Stimulated activated CD4-positive, alpha-beta T cell treated with anti-CD3 and anti-CD28 coated beads, TNF-alpha, amount 100 ng/mL, for 48 hours (primary cell): ENCODE measurements around the gene ARMC7.

ENCODE experiments used
- DNase-seq, 3 donors: peaks; one replicate each; pipeline ENCODE4 v3.0.0-alpha.2; 2020; ENCODE audit warnings: low read depth in 3 of 3

The ARMC7 gene

DNA sequence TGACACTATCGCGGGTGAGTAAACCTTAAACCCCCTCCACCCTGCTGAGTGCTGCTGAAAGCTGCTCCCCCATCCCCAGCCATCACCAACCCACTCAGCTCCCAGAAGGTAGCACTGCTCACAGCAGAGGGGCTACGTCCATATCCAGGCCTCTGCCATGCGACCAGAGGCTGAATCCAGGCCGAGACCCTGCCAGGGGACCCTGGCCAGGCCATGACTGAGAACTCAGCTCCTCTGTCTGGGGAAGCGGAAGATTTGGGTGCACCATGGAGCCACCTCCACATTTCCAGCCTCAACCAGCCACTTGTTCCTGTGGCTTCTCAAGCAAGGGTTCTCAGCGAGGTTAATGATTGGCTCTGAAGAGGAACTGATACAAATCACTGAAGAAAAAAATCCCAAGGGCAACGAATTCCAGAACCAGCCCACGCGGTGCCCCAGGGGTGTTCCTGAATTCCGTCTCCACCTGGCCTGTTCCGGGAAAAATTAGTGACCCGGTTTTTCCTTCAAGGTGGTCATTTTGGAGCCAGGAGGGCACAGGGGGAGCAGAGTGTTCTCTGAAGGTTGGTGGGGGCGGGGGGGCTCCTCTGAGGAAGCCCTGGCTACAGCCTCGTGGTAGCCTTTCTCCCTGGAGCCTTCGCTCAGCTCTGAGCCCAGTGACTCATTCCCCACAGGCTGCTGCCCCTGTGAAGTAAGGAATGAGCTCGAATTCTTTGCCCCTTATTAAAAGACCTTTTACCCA is 31.3 kb upstream of the ARMC7 start:
- no peak for DNase-seq

DNA sequence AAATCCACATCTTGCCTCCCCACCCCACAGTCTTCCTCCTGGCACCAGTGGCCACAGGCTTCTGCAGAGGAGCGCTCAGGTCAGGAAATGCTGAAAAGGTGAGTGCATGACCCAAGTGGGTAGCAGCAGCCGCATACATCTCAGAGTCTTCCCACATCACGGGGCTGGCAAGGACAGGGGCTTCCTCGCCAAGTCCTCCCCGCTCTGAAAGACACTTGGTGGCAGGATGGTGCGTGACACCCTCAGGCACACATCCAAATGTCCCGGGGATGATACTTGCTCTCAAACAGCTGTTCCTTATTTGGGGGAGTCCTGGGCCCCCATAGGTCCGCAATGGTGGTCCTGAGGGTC is 30.8 kb upstream of the ARMC7 start:
- DNase-seq: no peak

DNA sequence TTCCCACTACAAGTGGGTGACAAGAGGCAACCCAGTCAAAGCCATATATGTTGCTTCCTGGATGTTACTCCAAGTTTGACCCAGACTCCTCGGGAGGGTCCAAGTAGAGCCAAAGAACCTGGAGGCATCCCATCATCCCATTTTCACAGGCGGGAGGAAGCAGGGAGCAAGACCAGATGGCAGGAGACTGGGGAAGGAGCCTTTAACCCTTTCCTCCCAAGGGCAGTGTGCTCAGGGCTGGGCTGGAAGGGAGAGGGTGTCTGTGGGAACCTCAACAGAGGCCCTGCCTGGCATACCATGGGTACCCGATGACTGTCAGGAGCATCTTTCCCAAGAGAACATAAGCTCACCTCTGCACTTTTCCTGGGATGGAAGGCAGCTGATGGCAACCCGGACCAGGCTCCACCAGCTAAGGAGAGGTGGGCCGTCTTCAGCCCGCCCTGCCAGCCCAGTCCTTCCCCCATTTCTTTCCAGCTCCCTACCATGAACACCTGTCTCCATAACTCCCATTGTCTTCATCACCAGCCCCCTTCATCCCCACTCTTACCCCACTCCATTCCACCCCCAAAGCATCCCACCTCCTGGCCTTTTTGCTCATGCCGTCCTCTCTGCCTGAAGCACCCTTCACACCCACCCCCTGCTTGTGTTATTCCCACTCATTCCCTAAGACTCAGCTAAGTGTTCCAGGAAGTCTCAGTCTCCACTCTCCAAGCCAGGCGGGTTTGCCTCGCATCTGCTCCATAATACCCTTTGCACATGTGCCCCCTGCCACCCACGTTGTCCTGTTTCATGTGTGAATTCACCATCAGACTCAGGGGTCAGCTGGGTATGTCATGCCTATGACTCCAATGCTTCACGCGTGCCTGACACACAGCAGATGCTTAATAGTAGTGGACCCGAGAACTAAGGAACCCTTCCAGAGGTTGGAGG is 27.9 kb upstream of the ARMC7 start:
- no peak for DNase-seq

DNA sequence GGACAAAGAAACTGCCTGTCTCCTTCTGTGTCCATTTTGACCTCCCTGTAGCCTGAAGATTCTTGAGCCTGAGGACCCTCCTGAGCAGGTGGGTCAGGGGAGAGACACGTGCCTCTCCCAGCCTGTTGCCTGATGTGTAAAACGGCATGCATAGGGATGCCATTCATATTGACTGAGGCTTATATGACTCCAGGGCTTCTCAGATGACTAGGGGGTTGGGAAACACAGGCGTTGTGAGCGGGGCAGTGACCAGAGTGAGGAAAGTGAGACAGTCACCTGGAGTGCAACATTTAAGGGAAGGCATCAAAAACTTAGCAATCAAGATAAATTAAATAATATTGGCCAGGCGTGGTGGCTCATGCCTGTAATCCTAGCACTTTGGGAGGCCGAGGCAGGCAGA is 27.1 kb upstream of the ARMC7 start:
- no peak for DNase-seq

DNA sequence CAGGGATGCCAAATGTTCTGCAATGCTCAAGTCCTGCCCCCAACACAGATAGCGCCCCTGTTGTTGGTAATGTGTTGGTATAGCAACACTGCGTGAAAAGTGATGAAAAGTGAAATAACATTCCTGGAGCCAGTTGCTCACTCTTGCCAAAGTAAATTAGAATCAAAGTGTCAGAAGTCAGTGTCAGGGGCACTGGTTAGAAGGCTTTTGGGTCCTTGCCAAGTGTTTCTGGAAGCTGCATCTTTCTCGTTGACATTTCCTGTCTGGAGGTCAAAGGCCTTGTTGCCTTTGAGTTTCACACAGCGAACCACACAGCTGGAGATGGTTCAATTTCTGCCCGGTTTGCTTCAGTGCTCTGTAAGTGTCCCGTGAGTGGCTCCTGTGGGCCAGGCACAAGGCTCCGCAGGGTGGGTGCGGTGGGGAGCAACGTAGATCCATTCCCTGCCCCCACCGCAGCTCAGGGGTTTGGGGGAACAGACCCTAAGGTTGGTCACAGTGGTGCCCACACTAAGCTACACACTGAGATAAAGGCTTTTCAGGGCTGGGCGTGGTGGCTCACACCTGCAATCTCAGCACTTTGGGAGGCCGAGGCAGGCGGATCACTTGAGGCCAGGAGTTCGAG is 25.6 kb upstream of the ARMC7 start:
- no peak for DNase-seq

DNA sequence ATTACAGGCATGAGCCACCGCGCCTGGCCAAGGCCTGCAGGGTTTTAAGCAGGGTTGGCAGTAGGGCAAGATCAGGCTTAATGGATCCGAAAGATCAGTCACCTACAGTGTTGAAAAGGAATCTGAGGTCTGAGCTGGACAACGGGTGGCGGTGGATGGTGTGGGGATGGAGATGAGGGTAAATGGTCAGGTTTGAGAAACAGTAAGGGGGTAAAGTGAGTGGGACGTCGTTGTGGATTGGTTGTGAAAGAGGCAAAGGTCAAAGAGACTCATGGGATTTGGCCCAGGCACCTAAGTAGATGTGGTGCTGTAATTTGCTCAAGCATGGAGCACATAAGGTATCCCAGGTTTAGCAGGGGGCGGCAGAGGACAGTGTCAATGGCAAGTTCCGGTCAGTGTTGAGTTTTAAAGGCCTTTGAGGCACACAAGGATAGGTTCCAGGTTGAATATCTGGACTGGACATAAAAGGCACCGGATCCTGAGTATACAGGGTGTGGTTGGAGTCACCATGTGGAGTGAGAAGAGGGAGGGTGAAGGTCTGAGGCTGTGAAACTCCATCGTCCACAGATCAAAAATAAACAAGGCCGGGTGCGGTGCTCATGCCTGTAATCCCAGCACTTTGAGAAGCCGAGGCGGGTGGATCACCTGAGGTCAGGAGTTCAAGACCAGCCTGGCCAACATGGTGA is 23.1 kb upstream of the ARMC7 start:
- DNase-seq: no peak

DNA sequence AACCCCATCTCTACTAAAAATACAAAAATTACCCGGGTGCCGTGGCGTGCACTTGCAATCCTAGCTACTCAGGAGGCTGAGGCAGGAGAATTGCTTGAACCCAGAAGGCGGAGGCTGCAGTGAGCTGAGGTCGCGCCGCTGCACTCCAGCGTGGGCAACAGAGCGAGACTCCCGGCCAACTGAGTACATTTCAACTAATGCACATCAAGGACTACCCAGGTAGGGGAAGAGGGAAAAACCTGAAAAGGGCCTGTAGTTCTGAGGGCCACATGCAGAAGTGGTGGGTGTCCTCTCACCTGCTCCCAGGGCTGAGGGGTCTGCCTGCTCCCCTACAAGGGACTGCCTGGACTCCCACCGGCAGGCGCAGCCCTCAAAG is 22.6 kb upstream of the ARMC7 start:
- no peak for DNase-seq

DNA sequence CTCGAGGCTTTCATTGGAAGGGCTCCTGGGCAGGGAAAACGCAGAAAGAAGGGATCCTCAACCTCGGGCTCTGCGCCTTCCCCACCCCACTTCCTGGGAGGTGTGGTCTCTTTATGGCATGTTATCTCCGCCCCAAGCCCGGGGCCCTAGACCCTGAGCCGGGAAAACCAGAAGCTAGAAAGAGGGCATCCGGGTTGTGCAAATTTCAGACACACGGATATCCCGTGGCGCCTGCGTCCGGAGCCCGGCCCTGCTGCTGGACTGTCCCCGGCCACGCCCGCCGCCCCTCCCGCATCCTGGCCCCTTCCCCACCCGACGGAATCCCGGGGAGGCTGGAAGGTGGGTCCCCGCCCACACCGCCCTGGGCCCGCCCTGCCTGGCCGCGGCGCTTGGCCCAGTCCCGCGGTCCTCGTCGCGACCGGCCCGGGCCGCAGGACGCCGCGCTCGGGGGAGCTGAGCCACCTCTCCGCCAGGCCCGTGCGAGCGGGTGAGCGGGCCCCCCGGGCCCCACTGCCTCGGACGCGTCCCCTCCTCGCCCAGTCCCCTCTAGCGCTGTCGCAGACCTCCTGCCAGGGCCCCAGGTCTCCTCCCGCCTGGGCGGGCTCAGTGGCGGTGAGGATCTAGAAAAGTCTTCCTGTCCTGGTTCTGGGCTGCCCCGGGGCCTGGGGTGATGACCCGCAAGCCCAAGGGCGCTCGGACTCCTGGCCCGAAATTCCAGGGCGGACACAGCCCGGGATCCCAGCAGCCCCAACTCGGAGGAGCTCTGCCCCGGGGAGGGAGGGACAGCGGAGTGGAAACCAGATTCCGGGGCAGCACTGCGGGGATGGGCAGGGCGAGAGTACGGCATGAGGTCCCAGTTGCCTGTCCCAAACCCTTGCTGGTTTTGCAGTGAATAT is 22.0 kb upstream of the ARMC7 start, which contains the start of gene SLC16A5:
Gene SLC16A5 (plus strand): TSS at position 397 of the 896 bp plus-strand sequence. CDS start 5,683 bp downstream, outside the sequence.
- no peak for DNase-seq

DNA sequence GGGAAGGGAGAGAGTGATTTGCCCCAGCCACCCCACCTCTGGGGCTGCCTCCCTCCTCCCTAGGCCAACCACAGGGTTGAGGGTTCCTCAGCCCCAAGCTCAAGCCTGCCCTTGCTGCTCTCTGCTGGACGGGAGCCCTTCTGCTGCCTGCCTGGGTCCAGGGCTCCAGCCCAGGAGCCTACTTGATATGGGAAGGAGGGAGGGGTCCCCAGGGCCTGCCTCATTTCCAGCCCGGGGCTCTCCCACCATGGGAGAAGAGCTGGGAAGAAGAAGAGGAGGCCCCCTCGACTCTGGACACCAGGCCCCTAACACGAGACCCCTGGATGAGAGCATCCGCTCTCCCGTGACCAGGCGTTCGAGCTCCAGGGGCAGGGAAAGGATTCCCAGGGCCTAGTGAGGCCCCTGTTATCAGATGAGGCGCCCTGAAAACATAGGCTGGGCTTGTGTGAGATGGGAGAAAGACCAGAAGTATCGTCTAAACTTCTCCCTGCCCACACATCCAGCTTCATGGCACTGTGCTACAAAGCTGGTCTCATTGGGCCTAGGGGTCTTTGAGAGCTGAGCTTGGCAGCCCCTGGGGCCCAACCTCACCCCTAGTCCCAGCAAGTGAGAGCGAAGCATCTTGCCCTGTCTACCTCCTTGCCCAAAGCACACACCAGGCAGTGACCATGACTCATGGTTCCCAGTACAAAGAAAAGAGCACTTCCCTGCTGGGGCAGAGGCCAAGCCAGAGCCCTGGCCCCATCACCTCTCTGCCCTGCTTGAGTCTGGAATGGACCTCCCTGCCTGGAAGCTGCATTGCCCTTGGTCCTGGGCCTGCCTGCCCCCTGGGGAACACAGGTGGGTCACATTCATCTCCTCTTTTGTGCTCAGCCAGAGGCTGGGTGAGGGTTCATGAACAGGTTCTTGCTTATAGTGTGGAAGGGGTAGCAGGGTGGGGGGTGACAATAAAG is 21.0 kb upstream of the ARMC7 start:
- no peak for DNase-seq

DNA sequence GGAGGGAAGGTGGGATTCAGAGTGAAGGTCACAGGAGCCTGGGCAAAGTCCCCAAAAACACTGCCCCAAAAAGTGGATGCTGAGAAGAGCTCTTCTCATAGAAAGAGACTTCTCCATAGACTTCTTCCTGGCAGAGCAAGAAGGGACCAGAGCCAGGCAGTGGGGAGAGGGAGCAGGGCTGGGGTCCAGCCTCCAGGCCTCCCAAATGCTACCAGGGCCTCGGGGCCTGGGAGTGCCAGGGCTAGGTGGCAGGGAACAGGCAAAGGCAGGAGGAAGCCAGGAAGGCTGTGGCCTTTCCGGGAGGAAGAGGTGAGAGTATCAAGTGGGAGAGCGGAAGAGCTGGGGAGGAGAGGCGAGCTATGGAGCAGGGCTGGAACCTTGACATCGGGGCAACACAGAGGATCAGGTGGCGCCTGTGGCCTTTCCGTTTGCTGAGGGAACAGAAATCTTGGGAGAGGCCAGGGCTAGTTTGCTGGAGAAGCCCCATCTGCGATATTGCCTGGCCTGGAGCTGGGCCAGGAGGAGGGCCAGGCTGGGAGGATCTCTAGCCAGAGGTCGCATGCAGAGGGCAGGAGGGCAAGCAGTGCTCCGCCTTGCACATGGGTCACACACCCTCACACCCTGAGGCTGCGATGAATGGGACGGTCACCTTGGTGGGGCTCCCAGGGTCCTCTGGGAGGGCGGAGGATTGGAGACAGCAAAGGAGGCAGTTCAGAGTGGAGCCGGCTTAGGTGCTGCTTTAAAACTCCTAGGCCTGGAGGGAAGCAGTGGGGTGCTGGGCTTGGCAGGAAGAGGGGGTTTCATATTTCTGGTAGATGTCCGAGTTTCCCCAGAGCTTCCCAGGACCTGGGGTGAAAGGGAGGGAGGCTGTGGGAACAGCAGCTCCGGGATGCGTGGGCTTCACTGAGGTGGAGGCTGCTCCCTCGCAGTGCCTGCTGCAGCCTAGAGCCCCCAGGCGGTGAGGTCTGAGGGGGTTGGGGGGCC is 18.6 kb upstream of the ARMC7 start:
- no peak for DNase-seq

DNA sequence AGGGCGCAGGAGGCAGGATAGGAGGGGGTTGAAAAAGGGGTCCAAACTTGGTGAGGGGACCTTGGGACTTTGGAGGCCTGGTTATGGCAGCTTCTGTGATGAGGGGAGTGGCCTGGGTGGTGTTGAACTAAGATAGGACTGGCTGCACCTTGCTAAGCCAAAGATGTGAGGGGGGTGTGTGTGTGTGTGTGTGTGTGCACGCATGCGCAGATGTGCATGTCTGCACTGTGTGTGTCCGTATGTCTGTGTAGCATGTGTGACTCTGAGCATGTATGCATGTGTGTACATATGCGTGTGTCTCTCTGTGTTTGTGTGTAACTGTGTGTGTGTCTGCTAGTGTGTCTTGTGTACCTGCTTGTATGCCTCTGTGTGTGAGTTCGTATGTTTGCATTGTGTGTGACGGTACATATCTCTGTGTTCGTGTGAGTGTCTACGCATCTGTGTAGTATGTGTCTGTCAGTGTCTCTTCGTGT is 17.9 kb upstream of the ARMC7 start:
- DNase-seq: no peak

DNA sequence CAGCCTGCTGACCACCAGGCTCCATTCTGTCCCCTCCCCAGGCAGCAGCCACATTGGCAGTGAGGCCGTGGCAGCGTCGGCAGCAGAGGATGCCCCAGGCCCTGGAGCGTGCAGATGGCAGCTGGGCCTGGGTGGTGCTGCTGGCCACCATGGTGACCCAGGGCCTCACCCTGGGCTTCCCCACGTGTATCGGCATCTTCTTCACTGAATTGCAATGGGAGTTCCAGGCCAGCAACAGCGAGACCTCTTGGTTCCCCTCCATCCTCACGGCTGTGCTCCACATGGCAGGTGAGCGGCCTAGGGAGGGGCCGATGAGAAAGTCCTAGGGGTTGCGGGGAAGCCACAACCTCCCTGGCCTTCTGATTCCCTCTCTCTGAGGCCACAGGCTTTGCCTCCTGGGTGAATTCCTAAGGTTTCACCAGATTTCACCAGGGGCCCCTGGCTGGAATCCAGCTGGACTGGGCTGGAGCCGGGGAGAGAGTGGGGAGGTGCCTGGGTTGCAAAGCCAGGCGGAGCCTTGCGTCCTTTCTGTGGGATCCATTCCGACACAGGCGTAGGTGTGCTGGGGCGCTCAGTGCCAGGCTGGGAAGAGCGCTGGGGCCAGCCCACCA is 16.1 kb upstream of the ARMC7 start:
- DNase-seq: no peak

DNA sequence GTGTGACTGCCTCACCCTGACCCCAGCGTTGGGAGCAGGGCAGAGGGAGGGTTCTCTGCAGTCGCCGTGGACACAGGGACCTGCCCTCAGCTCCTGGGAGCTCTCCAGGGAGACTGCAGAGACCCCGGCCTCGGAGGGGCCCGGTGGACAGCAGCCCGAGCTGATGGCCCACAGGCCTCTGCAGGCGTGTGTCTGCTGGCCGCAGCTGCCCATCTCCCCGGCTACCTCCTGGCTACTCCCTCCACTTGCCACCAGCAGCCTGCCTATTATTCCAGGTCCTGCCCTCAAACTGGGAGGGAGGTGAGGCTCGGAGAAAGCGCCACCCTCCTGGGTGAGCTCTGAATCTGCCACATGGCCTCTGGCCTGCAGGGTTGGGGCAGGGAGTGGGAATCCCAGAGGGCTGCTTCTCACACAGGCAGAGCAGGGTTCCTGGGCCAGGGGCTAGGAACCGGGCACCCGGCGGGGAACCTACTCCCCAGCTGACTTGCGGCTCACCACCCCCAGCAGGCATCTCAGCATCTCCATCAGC is 14.8 kb upstream of the ARMC7 start:
- no peak for DNase-seq

DNA sequence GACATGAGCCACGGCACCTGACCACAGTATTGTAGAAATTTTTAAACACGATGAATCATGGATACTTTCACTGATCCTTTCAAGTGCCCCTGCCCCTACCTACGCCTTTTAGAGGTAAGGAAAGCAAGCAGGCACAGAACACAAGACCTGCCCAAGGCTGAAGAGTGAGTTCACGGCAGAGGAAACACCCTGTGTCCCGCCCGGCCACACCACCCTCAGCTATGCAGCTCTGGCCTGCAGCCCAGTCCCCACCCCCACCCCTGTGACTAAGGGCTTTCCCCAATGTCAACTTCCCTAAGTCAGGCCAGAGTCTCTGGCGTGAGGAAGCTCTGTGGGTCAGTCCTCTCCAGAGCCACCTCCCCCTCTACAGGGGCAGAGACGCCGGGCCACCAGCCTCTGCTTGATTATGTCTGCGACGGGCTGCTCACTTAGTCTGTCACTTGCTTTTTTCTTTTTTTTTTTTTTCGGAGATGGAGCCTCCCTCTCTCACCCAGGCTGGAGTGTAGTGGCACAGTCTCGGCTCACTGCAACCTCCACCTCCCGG is 13.6 kb upstream of the ARMC7 start:
- DNase-seq: no peak

DNA sequence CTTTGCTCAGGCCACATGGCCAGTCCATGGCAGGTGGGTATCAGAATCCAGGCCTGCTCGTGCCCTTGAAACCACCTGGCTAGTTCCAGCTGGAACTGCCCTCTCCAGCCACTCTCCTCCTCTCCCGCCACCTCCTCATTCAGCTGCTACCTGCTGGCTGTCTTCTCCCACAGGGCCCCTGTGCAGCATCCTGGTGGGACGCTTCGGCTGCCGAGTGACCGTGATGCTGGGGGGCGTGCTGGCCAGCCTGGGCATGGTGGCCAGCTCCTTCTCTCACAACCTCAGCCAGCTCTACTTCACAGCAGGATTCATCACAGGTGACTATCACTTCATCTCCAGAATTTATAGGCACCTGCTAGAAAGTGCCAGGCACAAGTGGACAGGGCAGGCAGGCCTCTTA is 11.9 kb upstream of the ARMC7 start:
- DNase-seq: no peak

DNA sequence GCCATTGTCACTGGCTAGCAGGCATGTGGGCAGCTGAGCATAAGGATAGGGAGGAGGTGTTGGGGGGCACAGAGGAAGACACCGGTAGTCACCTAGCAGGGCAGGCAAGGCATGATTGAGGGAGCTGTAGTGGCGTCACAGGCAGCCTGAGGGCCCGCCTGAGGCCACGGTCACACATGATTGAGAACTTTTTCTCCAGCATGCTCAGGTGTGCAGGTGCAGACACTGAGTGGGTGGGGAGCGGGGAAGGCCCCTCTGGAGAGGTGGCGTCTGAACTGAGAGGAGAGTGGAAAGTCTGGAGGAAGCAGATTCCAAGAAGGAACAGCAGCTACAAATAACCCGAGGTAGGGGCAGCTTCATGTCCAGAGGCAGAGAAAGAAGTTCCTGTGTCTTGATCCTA is 10.9 kb upstream of the ARMC7 start:
- DNase-seq: no peak

DNA sequence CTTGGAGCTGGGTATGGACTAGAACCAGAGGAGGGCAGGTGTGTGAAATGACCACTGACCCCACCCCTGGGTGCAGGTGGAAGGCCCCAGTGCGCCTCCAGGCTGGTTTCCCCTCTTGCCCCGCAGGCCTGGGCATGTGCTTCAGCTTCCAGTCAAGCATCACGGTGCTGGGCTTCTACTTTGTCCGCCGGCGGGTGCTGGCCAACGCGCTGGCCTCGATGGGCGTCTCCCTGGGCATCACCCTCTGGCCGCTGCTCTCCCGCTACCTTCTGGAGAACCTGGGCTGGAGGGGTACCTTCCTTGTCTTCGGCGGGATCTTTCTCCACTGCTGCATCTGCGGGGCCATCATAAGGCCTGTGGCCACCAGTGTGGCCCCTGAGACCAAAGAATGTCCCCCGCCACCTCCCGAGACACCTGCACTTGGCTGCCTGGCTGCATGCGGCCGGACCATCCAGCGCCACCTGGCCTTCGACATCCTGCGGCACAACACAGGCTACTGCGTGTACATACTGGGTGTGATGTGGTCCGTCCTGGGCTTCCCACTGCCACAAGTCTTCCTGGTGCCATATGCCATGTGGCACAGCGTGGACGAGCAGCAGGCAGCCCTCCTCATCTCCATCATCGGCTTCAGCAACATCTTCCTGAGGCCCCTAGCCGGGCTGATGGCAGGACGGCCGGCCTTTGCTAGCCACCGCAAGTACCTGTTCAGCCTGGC is 9.7 kb upstream of the ARMC7 start:
- no peak for DNase-seq
